ENCODE measurements around the gene RFK. TPM values are rescaled to one million over a fixed set of nuclear protein-coding genes. Genes with fewer than 3 reads are reported as not detected.

Gene RFK
- total RNA-seq, 4 donors from 2014 or later: 18.0 to 48.3 (median 24.9) TPM

DNA sequence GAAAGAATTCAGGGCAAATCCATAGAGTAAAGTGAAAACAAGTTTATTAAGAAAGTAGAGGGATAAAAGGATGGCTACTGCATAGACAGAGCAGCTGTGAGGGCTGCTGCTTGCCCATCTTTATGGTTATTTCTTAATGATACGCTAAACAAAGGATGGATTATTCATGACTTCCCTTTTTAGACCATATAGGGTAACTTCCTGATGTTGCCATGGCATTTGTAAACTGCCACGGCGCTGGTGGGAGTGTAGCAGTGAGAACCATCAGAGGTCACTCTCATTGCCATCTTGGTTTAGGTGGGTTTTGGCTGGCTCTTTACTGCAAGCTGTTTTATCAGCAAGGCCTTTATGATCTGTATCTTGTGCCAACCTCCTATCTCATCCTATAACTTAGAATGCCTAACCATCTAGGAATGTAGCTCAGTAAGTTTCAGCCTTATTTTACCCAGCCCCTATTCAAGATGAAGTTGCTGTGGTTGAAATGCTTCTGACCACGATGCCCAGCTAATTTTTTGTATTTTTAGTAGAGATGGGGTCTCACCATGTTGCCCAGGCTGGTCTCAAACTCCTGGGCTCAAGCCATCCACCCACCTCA, 42.1 kb downstream of the RFK start:
- no peak overlapping the region for H3K4me3 ChIP-seq
- no peaks in the 10 kb centered on the region for H3K9me3 ChIP-seq
- no peaks in the 10 kb centered on the region for H3K4me1 ChIP-seq
- no peaks in the 10 kb centered on the region for H3K27me3 ChIP-seq
- TF ChIP-seq, protein P1, sequence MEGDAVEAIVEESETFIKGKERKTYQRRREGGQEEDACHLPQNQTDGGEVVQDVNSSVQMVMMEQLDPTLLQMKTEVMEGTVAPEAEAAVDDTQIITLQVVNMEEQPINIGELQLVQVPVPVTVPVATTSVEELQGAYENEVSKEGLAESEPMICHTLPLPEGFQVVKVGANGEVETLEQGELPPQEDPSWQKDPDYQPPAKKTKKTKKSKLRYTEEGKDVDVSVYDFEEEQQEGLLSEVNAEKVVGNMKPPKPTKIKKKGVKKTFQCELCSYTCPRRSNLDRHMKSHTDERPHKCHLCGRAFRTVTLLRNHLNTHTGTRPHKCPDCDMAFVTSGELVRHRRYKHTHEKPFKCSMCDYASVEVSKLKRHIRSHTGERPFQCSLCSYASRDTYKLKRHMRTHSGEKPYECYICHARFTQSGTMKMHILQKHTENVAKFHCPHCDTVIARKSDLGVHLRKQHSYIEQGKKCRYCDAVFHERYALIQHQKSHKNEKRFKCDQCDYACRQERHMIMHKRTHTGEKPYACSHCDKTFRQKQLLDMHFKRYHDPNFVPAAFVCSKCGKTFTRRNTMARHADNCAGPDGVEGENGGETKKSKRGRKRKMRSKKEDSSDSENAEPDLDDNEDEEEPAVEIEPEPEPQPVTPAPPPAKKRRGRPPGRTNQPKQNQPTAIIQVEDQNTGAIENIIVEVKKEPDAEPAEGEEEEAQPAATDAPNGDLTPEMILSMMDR (IDR thresholded peaks at IDR 0.05): no peak
- TF ChIP-seq POLR2A (IDR thresholded peaks at IDR 0.05): no peak
- H3K27ac ChIP-seq: no peak overlapping the region
- H3K36me3 ChIP-seq: peaks cover 0 to 45% (median 0%) of the 10 kb centered on the region in 3 donors
- DNase-seq: no peak

DNA sequence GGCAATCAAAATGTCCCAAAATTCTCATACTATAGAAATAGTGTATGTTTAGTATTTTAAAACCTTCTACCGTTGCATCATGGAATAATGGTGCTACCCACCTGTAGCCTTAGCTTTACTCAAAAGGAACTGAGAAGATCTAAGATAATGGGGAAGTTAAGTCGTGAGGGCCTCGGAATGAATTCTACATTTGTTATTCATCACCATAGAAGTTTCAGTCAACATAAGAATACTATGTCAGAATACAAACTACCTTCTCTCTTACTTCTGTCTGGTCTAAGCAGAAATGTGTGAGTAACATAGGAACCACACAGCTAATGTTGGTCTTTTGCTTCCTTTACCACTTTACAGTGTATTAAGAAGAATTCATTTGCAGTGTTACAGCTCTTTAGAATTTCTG, 43.2 kb downstream of the RFK start:
- Histone ChIP-seq H3K4me1 (no peaks in the 10 kb centered on the region), H3K9me3 (no peaks in the 10 kb centered on the region)

DNA sequence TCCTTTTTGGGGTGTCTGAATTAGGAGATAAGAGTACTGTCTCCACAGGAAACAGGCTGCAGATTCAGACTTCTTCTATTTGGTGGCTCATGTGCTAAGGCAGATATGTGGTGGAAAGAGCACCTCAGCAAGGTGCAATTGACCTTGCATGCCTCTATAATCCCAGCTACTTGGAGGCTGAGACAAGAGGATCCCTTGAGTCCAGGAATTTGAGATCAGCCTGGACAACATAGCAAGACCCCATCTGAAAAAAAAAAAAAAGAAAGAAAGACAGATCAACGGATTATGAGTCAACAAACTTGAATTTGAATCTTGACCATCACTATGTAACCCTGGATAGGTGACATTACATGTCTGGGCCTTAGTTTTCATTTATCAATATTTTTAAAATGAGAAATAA, 44.4 kb downstream of the RFK start:
- Histone ChIP-seq H3K4me1 (no peaks in the 10 kb centered on the region), H3K4me3 (no peak overlapping the region), H3K9me3 (no peaks in the 10 kb centered on the region), H3K27me3 (no peaks in the 10 kb centered on the region), H3K27ac (no peak overlapping the region), H3K36me3 (peaks cover 0 to 28% (median 0%) of the 10 kb centered on the region in 3 donors)
- no peak for DNase-seq
- no peak for TF ChIP-seq POLR2A (IDR thresholded peaks at IDR 0.05)
- TF ChIP-seq, protein P1 (IDR thresholded peaks at IDR 0.05): no peak

More for the DNA sequence above, 43.2 kb downstream of the RFK start:
- no peak for DNase-seq
- Histone ChIP-seq H3K27me3 (no peaks in the 10 kb centered on the region), H3K4me3 (no peak overlapping the region), H3K27ac (no peak overlapping the region), H3K36me3 (peaks cover 0 to 39% (median 0%) of the 10 kb centered on the region in 3 donors)
- TF ChIP-seq POLR2A (IDR thresholded peaks at IDR 0.05): no peak
- TF ChIP-seq, protein P1 (IDR thresholded peaks at IDR 0.05): no peak

DNA sequence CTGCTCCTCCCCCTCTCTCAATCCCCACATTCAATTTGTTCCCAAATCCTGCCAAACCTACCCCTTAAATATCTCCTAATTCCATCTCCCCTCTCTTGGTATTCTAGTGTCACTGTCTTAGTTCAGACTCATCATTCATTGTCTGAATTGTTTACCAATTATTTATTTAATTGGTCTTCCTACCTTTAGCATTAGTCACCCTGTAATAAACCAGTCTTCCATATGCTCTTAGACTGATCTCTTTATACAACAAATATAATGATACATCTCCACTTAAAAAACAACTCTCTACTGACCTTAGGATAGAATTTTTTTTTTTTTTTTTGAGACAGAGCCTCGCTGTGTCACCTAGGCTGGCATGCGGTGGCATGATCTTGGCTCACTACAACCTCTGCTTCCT, 51.4 kb downstream of the RFK start:
- Histone ChIP-seq H3K27me3 (no peaks in the 10 kb centered on the region), H3K9me3 (no peaks in the 10 kb centered on the region), H3K4me1 (no peaks in the 10 kb centered on the region), H3K27ac (no peak overlapping the region), H3K4me3 (no peak overlapping the region), H3K36me3 (peaks cover 0 to 10% (median 0%) of the 10 kb centered on the region in 3 donors)
- TF ChIP-seq, protein P1 (IDR thresholded peaks at IDR 0.05): no peak
- no peak for TF ChIP-seq POLR2A (IDR thresholded peaks at IDR 0.05)
- DNase-seq: no peak

DNA sequence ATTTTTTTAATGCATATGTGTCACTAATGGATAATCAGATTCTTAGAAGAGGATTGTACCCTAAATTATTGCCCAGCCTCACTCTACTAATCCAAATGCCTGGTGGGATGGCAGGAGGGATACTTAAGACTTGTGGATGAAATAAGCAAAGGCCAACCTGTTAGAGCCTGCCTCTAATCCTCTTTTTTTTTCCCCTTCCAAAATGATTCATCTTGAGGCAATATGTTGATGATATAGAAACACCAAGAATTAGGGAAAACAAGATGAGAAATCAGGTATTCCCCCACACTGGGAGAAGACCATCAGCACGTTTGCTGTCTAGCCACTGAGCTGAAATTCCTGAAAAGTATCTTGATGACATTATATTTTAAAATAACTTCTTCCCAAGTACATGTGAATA, 52.0 kb downstream of the RFK start:
- Histone ChIP-seq H3K36me3 (peaks cover 0 to 11% (median 0%) of the 10 kb centered on the region in 3 donors), H3K4me1 (no peaks in the 10 kb centered on the region), H3K27ac (no peak overlapping the region), H3K9me3 (no peaks in the 10 kb centered on the region), H3K27me3 (no peaks in the 10 kb centered on the region), H3K4me3 (no peak overlapping the region)
- DNase-seq: no peak
- TF ChIP-seq, protein P1 (IDR thresholded peaks at IDR 0.05): no peak

DNA sequence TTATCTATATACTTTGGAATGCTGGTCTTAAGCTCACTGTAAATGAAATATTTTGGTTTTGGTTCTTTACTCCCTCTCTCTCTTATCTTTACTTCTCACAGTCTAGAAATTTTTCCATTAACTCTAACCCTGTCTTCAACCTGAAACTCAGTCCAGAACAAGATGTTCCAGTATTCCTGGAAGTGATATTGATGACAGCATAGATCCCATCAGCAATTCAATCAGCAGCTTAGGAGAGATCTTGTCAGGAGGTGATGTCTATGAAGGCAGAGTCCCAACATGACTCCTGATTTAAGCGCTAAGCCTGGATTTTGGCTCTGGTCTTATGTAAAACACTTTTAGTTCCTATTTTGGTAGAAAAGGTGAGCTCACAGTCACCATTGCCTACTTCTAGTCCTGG, 52.6 kb downstream of the RFK start:
- TF ChIP-seq, protein P1 (IDR thresholded peaks at IDR 0.05): no peak
- no peak for TF ChIP-seq POLR2A (IDR thresholded peaks at IDR 0.05)
- H3K36me3 ChIP-seq: peaks cover 0 to 13% (median 0%) of the 10 kb centered on the region in 3 donors
- H3K9me3 ChIP-seq: no peaks in the 10 kb centered on the region
- H3K27me3 ChIP-seq: no peaks in the 10 kb centered on the region
- H3K27ac ChIP-seq: no peak overlapping the region
- H3K4me3 ChIP-seq: no peak overlapping the region
- DNase-seq: no peak
- no peaks in the 10 kb centered on the region for H3K4me1 ChIP-seq

Data from Peyer's patch (tissue), 4 donors.